ENCODE measurements around the gene ACKR1. TPM values are rescaled to one million over a fixed set of nuclear protein-coding genes. Genes with fewer than 3 reads are reported as not detected.

ACKR1 gene
- polyA plus RNA-seq, 1 donor (not counting 4 experiments of a cell fraction or from before 2014, with no cell fraction given), result not detected

DNA sequence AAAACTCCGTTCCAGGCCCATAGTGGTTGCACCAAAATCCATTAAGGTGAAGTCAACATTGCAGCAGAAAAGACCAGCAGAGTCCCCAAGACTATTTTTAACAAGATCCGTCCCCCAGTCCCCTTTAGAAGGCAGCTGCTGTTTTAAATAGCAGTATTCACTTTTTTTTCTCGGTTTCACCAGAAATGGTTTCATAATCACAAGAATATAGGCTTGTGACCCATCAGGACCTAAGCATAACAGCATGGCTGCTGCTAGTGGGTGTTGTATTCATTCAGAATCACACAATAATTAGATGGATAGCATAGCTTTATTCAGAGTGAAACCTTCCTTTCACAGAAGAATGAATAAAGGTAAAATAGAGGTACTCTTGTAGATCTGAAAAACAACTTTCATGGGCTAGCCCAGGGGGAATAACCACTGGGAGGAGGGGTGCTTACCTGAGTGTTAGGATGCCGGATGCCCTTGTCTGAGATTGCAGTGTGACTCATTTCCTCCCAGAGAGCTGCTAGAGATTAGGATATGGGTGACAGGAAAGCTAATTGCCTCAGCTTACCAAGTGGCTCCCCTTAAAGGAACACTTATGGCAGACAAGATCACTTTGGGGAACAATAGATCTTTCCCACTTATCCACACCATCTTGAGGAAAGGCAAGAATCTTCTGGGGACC, 35.0 kb downstream of the ACKR1 start:
- DNase-seq (ENCODE audit: low read depth, low spot score) (no peak), FAIRE-seq (peak; percentile 79)
- H3K9me1 ChIP-seq (ENCODE audit: control insufficient read depth, extremely low read depth, insufficient read depth, low read length), result no peaks in the 10 kb centered on the region
- TF ChIP-seq, protein P1, sequence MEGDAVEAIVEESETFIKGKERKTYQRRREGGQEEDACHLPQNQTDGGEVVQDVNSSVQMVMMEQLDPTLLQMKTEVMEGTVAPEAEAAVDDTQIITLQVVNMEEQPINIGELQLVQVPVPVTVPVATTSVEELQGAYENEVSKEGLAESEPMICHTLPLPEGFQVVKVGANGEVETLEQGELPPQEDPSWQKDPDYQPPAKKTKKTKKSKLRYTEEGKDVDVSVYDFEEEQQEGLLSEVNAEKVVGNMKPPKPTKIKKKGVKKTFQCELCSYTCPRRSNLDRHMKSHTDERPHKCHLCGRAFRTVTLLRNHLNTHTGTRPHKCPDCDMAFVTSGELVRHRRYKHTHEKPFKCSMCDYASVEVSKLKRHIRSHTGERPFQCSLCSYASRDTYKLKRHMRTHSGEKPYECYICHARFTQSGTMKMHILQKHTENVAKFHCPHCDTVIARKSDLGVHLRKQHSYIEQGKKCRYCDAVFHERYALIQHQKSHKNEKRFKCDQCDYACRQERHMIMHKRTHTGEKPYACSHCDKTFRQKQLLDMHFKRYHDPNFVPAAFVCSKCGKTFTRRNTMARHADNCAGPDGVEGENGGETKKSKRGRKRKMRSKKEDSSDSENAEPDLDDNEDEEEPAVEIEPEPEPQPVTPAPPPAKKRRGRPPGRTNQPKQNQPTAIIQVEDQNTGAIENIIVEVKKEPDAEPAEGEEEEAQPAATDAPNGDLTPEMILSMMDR (optimal IDR thresholded peaks at IDR 0.05 in 1 of 3, IDR thresholded peaks at IDR 0.05 in 1 of 3, conservative IDR thresholded peaks at IDR 0.05 in 1 of 3; ENCODE audit: extremely low read depth in 1 of 3, insufficient read depth in 2 of 3, low read length in 3 of 3), result no peak
- no peak for TF ChIP-seq EZH2 (IDR thresholded peaks at IDR 0.05; ENCODE audit: low read length)
- dilution Hi-C loops (cut with MboI; ENCODE audit: extremely low pct_ligation_motif_present, low sequenced_read_pairs), result no loop called here
- H3K79me2 ChIP-seq (ENCODE audit: control insufficient read depth, insufficient read depth, low read length), result no peaks in the 10 kb centered on the region
- H3K4me3 ChIP-seq (ENCODE audit: control insufficient read depth in 2 of 3, extremely low read depth in 1 of 3, insufficient read depth in 2 of 3, low read depth in 1 of 3, low read length in 3 of 3), result no peak overlapping the region
- H3K27ac ChIP-seq (ENCODE audit: control insufficient read depth, insufficient read depth, low read length), result no peak overlapping the region
- H3K4me2 ChIP-seq (ENCODE audit: control insufficient read depth, extremely low read depth, insufficient read depth, low read depth, low read length), result peak overlapping the region; percentile 7
- peaks cover 12% of the 10 kb centered on the region for H3K4me1 ChIP-seq (ENCODE audit: control insufficient read depth, extremely low read depth, insufficient read depth, low read length)
- no peaks in the 10 kb centered on the region for H3K36me3 ChIP-seq (ENCODE audit: control insufficient read depth in 2 of 2, extremely low read depth in 1 of 2, insufficient read depth in 2 of 2, low read length in 2 of 2)
- H2AFZ ChIP-seq (ENCODE audit: control insufficient read depth, low read length), result peak overlapping the region; percentile 58
- H3K9me3 ChIP-seq (ENCODE audit: control insufficient read depth, low read depth, low read length), result no peaks in the 10 kb centered on the region
- no peak overlapping the region for H3K9ac ChIP-seq (ENCODE audit: control insufficient read depth, extremely low read depth, insufficient read depth, low read length)
- H4K20me1 ChIP-seq (ENCODE audit: control insufficient read depth, extremely low read depth, insufficient read depth, low read length), result no peaks in the 10 kb centered on the region
- no peaks in the 10 kb centered on the region for H3K27me3 ChIP-seq (ENCODE audit: control insufficient read depth, extremely low read depth, insufficient read depth, low read length)

GRCh38 chr1:159247266-159247665, 42.6 kb downstream of the ACKR1 start:
- FAIRE-seq (no peak), DNase-seq (ENCODE audit: low read depth, low spot score) (no peak)
- Histone ChIP-seq H3K9ac (ENCODE audit: control insufficient read depth, extremely low read depth, insufficient read depth, low read length) (no peak overlapping the region), H3K4me3 (ENCODE audit: control insufficient read depth in 2 of 3, extremely low read depth in 1 of 3, insufficient read depth in 2 of 3, low read depth in 1 of 3, low read length in 3 of 3) (no peak overlapping the region), H3K9me1 (ENCODE audit: control insufficient read depth, extremely low read depth, insufficient read depth, low read length) (no peaks in the 10 kb centered on the region), H3K4me2 (ENCODE audit: control insufficient read depth, extremely low read depth, insufficient read depth, low read depth, low read length) (no peak overlapping the region), H3K79me2 (ENCODE audit: control insufficient read depth, insufficient read depth, low read length) (no peaks in the 10 kb centered on the region), H3K9me3 (ENCODE audit: control insufficient read depth, low read depth, low read length) (no peaks in the 10 kb centered on the region), H3K27ac (ENCODE audit: control insufficient read depth, insufficient read depth, low read length) (no peak overlapping the region), H2AFZ (ENCODE audit: control insufficient read depth, low read length) (no peak overlapping the region), H3K27me3 (ENCODE audit: control insufficient read depth, extremely low read depth, insufficient read depth, low read length) (no peaks in the 10 kb centered on the region), H4K20me1 (ENCODE audit: control insufficient read depth, extremely low read depth, insufficient read depth, low read length) (no peaks in the 10 kb centered on the region), H3K36me3 (ENCODE audit: control insufficient read depth in 2 of 2, extremely low read depth in 1 of 2, insufficient read depth in 2 of 2, low read length in 2 of 2) (no peaks in the 10 kb centered on the region), H3K4me1 (ENCODE audit: control insufficient read depth, extremely low read depth, insufficient read depth, low read length) (no peaks in the 10 kb centered on the region)
- dilution Hi-C loops (cut with MboI; ENCODE audit: extremely low pct_ligation_motif_present, low sequenced_read_pairs), result no loop called here
- TF ChIP-seq, protein P1 (optimal IDR thresholded peaks at IDR 0.05 in 1 of 3, IDR thresholded peaks at IDR 0.05 in 1 of 3, conservative IDR thresholded peaks at IDR 0.05 in 1 of 3; ENCODE audit: extremely low read depth in 1 of 3, insufficient read depth in 2 of 3, low read length in 3 of 3), result no peak
- no peak for TF ChIP-seq EZH2 (IDR thresholded peaks at IDR 0.05; ENCODE audit: low read length)

All from keratinocyte (primary cell).